ENCODE results near the gene KCTD15.

The KCTD15 gene

GRCh38 chr19:33789344-33789743 is 7.3 kb upstream of the KCTD15 start:
- H3K9ac ChIP-seq (ENCODE audit: low read length): no peak overlapping the region
- no peaks in the 10 kb centered on the region for H3K9me3 ChIP-seq (ENCODE audit: control insufficient read depth, low read length)
- H3K23ac ChIP-seq (ENCODE audit: low read length in 2 of 2): no peak overlapping the region
- no peaks in the 10 kb centered on the region for H3K36me3 ChIP-seq (ENCODE audit: control insufficient read depth in 1 of 2, insufficient read depth in 2 of 2, low read depth in 1 of 2, low read length in 2 of 2)
- no peak overlapping the region for H3K4me3 ChIP-seq (ENCODE audit: insufficient read depth in 1 of 2, low read depth in 1 of 2, low read length in 2 of 2)
- no peak overlapping the region for H4K91ac ChIP-seq (ENCODE audit: low read length)
- H2AFZ ChIP-seq (ENCODE audit: low read depth, low read length): no peak overlapping the region
- no peak overlapping the region for H3K14ac ChIP-seq (ENCODE audit: low read length in 2 of 2)
- no peak overlapping the region for H4K8ac ChIP-seq (ENCODE audit: low read length)
- H3K4ac ChIP-seq (ENCODE audit: low read depth in 1 of 2, low read length in 2 of 2): no peak overlapping the region
- peaks cover 39 to 77% of the 10 kb centered on the region in 2 experiments for H3K27me3 ChIP-seq (ENCODE audit: control insufficient read depth in 1 of 2, insufficient read depth in 1 of 2, low read length in 2 of 2)
- H3K4me1 ChIP-seq (ENCODE audit: control insufficient read depth, insufficient read depth, low read depth, low read length): peaks cover under 1% of the 10 kb centered on the region
- H3K18ac ChIP-seq (ENCODE audit: low read depth in 1 of 2, low read length in 2 of 2): no peak overlapping the region
- H3K4me2 ChIP-seq (ENCODE audit: low read length, poor library complexity, severe bottlenecking): no peak overlapping the region
- DNase-seq: no peak
- H3K27ac ChIP-seq (ENCODE audit: low read length, poor library complexity, severe bottlenecking): no peak overlapping the region
- no peaks in the 10 kb centered on the region for H3K79me1 ChIP-seq (replicated peaks; ENCODE audit: low read length, poor library complexity, severe bottlenecking)
- no peak overlapping the region for H2AK5ac ChIP-seq (ENCODE audit: low read length, severe bottlenecking)
- WGBS: 77% methylated on average over 5 of the region's 5 CpGs
- H2BK15ac ChIP-seq (ENCODE audit: low read depth, poor library complexity, severe bottlenecking): no peak overlapping the region
- no peak overlapping the region for H2BK5ac ChIP-seq (ENCODE audit: low read depth, low read length, poor library complexity, severe bottlenecking)
- no peak overlapping the region for H2BK120ac ChIP-seq (ENCODE audit: low read depth, low read length)
- H2BK12ac ChIP-seq (ENCODE audit: low read length in 2 of 2): no peak overlapping the region

GRCh38 chr19:33794683-33795369 is 1.8 kb upstream of the KCTD15 start:
- Histone ChIP-seq H2AFZ (ENCODE audit: low read depth, low read length) (peak overlapping the region; percentile 72), H3K27me3 (ENCODE audit: control insufficient read depth in 1 of 2, insufficient read depth in 1 of 2, low read length in 2 of 2) (peaks cover 13 to 50% of the 10 kb centered on the region in 2 experiments), H3K27ac (ENCODE audit: low read length, poor library complexity, severe bottlenecking) (peak overlapping the region; percentile 52), H3K14ac (ENCODE audit: low read length in 2 of 2) (no peak overlapping the region), H3K4ac (ENCODE audit: low read depth in 1 of 2, low read length in 2 of 2) (peak overlapping the region; percentile 20 to 47), H3K9ac (ENCODE audit: low read length) (peak overlapping the region; percentile 82), H3K4me2 (ENCODE audit: low read length, poor library complexity, severe bottlenecking) (peak overlapping the region; percentile 89), H2BK15ac (ENCODE audit: low read depth, poor library complexity, severe bottlenecking) (peak overlapping the region; percentile 91), H3K79me1 (replicated peaks; ENCODE audit: low read length, poor library complexity, severe bottlenecking) (peaks cover 6% of the 10 kb centered on the region), H2BK120ac (ENCODE audit: low read depth, low read length) (peak overlapping the region; percentile 66), H3K4me3 (ENCODE audit: insufficient read depth in 1 of 2, low read depth in 1 of 2, low read length in 2 of 2) (peak overlapping the region; percentile 49 to 76), H4K91ac (ENCODE audit: low read length) (peak overlapping the region; percentile 61), H3K23ac (ENCODE audit: low read length in 2 of 2) (no peak overlapping the region), H2BK5ac (ENCODE audit: low read depth, low read length, poor library complexity, severe bottlenecking) (no peak overlapping the region), H3K4me1 (ENCODE audit: control insufficient read depth, insufficient read depth, low read depth, low read length) (peaks cover 15% of the 10 kb centered on the region), H4K8ac (ENCODE audit: low read length) (peak overlapping the region; percentile 86), H2BK12ac (ENCODE audit: low read length in 2 of 2) (no peak overlapping the region), H3K18ac (ENCODE audit: low read depth in 1 of 2, low read length in 2 of 2) (peak overlapping the region; percentile 16 to 67), H2AK5ac (ENCODE audit: low read length, severe bottlenecking) (no peak overlapping the region), H3K9me3 (ENCODE audit: control insufficient read depth, low read length) (no peaks in the 10 kb centered on the region), H3K36me3 (ENCODE audit: control insufficient read depth in 1 of 2, insufficient read depth in 2 of 2, low read depth in 1 of 2, low read length in 2 of 2) (peaks cover 0 to 5% of the 10 kb centered on the region in 2 experiments)
- peak; percentile 22 for DNase-seq
- 25% methylated on average over 19 of the region's 32 CpGs for WGBS

- Histone ChIP-seq H3K27ac (ENCODE audit: low read length, poor library complexity, severe bottlenecking) (peak overlapping the region; percentile 78), H3K14ac (ENCODE audit: low read length in 2 of 2) (peak overlapping the region in 1 of 2 experiments; percentile 91), H3K79me1 (replicated peaks; ENCODE audit: low read length, poor library complexity, severe bottlenecking) (peaks cover 10% of the 10 kb centered on the region), H2BK15ac (ENCODE audit: low read depth, poor library complexity, severe bottlenecking) (peak overlapping the region; percentile 91), H3K4me1 (ENCODE audit: control insufficient read depth, insufficient read depth, low read depth, low read length) (peaks cover 15% of the 10 kb centered on the region), H3K36me3 (ENCODE audit: control insufficient read depth in 1 of 2, insufficient read depth in 2 of 2, low read depth in 1 of 2, low read length in 2 of 2) (peaks cover 0 to 10% of the 10 kb centered on the region in 2 experiments), H3K4me3 (ENCODE audit: insufficient read depth in 1 of 2, low read depth in 1 of 2, low read length in 2 of 2) (peak overlapping the region; percentile 72 to 76), H3K18ac (ENCODE audit: low read depth in 1 of 2, low read length in 2 of 2) (peak overlapping the region; percentile 88 to 94), H3K9ac (ENCODE audit: low read length) (peak overlapping the region; percentile 82), H3K4ac (ENCODE audit: low read depth in 1 of 2, low read length in 2 of 2) (peak overlapping the region; percentile 77 to 83), H2BK12ac (ENCODE audit: low read length in 2 of 2) (no peak overlapping the region), H3K27me3 (ENCODE audit: control insufficient read depth in 1 of 2, insufficient read depth in 1 of 2, low read length in 2 of 2) (peaks cover 13 to 46% of the 10 kb centered on the region in 2 experiments), H3K9me3 (ENCODE audit: control insufficient read depth, low read length) (no peaks in the 10 kb centered on the region), H3K23ac (ENCODE audit: low read length in 2 of 2) (no peak overlapping the region), H4K8ac (ENCODE audit: low read length) (peak overlapping the region; percentile 86), H2AK5ac (ENCODE audit: low read length, severe bottlenecking) (no peak overlapping the region), H2AFZ (ENCODE audit: low read depth, low read length) (peak overlapping the region; percentile 67), H3K4me2 (ENCODE audit: low read length, poor library complexity, severe bottlenecking) (peak overlapping the region; percentile 89), H2BK120ac (ENCODE audit: low read depth, low read length) (peak overlapping the region; percentile 66), H4K91ac (ENCODE audit: low read length) (peak overlapping the region; percentile 74), H2BK5ac (ENCODE audit: low read depth, low read length, poor library complexity, severe bottlenecking) (no peak overlapping the region)
- peak; percentile 85 for DNase-seq
- WGBS: under 1% methylated on average over 67 of the region's 92 CpGs
These were observed 1.1 kb upstream of the KCTD15 start for GRCh38 chr19:33795370-33796163.

Measured in mesenchymal stem cell (in vitro differentiated cells and primary cell).